WTC11 (cell line): ENCODE measurements around the gene SMIM44.

ENCODE experiments used
- CTCF ChIP-seq: fragments of 200-600 bp; IDR thresholded peaks from 2 replicates; pipeline ENCODE4 v1.8.0; 2022; ENCODE audit warnings: antibody characterized with exemption
- FOXP1 ChIP-seq: sonication (generic); formaldehyde crosslinking; IDR thresholded peaks from 2 replicates; pipeline ENCODE4 v1.8.0; 2022; ENCODE audit warnings: missing genetic modification reagents, mild to moderate bottlenecking, moderate library complexity, borderline replicate concordance
- IRF1 ChIP-seq: sonication (generic); formaldehyde crosslinking; IDR thresholded peaks from 2 replicates; pipeline ENCODE4 v1.8.0; 2023; ENCODE audit warnings: missing genetic modification reagents
- USF1 ChIP-seq: sonication (generic); formaldehyde crosslinking; IDR thresholded peaks from 2 replicates; pipeline ENCODE4 v1.8.0; 2022; ENCODE audit warnings: mild to moderate bottlenecking, missing genetic modification reagents

- TF ChIP-seq CTCF (no peak), IRF1 (CRISPR knock-in tag) (no peak), FOXP1 (CRISPR knock-in tag) (no peak), USF1 (peak; percentile 40; the same call in 1 of the 2 replicates)
These were observed 48.3 kb downstream of the SMIM44 start for GRCh38 chr19:3434630-3435553.
